Activated CD4-positive, alpha-beta T cell treated with anti-CD3 and anti-CD28 coated beads, Interleukin-2, amount 10 ng/mL, durations not matched to agents 7 days and 5 days (primary cell): Measurements from ENCODE around the gene DNMT3B. TPM values are rescaled to one million over a fixed set of nuclear protein-coding genes. Genes with fewer than 3 reads are reported as not detected.

Source experiments
- CTCF ChIA-PET: fragments of 350-600 bp; sonication (Branson Sonifier 250); formaldehyde crosslinking; loops from one replicate; lab custom pipeline; 2021; ENCODE audit warnings: antibody characterized with exemption; lab: Charles Lee
- POLR2A ChIA-PET: fragments of 350-600 bp; sonication (Branson Sonifier 250); formaldehyde crosslinking; loops from one replicate; lab custom pipeline; 2021; ENCODE audit warnings: antibody characterized with exemption; lab: Charles Lee
- DNase-seq: peaks from one replicate; pipeline ENCODE4 v3.0.0-alpha.2; 2020
- H3K27ac Mint-ChIP-seq: one replicate; pipeline ENCODE4 v1.8.0; 2021; ENCODE audit warnings: mild to moderate bottlenecking, moderate library complexity, mixed read lengths
- H3K27me3 Mint-ChIP-seq: one replicate; pipeline ENCODE4 v1.8.0; 2021; ENCODE audit warnings: mixed read lengths
- H3K36me3 Mint-ChIP-seq: one replicate; pipeline ENCODE4 v1.8.0; 2021; ENCODE audit warnings: low read depth, mixed read lengths
- H3K4me1 Mint-ChIP-seq: one replicate; pipeline ENCODE4 v1.8.0; 2021; ENCODE audit warnings: mixed read lengths
- H3K4me3 Mint-ChIP-seq: one replicate; pipeline ENCODE4 v1.8.0; 2021; ENCODE audit warnings: mild to moderate bottlenecking, moderate library complexity, mixed read lengths
- H3K9me3 Mint-ChIP-seq: one replicate; pipeline ENCODE4 v1.8.0; 2021; ENCODE audit warnings: mixed read lengths
- total RNA-seq, 2 experiments: library from RNA; stranded (reverse); gene quantifications; one replicate each; pipeline ENCODE4 v1.2.3, GENCODE V29; 2021

The DNMT3B gene
- total RNA-seq, 2 experiments from 2014 or later = 3.7 to 4.1 TPM

GRCh38 chr20:32798046-32798981, 36.1 kb downstream of the DNMT3B start:
- Mint-ChIP-seq H3K4me3 (no peak overlapping the region), H3K4me1 (peaks cover 16% of the 10 kb centered on the region), H3K27ac (no peak overlapping the region), H3K9me3 (no peaks in the 10 kb centered on the region), H3K36me3 (peaks cover under 1% of the 10 kb centered on the region), H3K27me3 (no peaks in the 10 kb centered on the region)
- DNase-seq = no peak
- ChIA-PET CTCF (interaction anchor here (0.5 to 1.5 kb wide), 8 partner anchors 9 to 506 kb away, joined by 3 to 6 read pairs (median 3); partner anchors contain the start of genes C20orf203 and MAPRE1), POLR2A (no interaction called here)

- no peaks in the 10 kb centered on the region for H3K9me3 Mint-ChIP-seq
- H3K36me3 Mint-ChIP-seq = peaks cover 2% of the 10 kb centered on the region
- no peak for DNase-seq
- H3K27ac Mint-ChIP-seq = no peak overlapping the region
- POLR2A ChIA-PET = no interaction called here
- CTCF ChIA-PET = interaction anchor here (1.2 to 1.4 kb wide), 3 partner anchors 13 to 129 kb away, joined by 3 to 7 read pairs (median 4); partner anchors contain the start of gene C20orf203
- no peaks in the 10 kb centered on the region for H3K4me1 Mint-ChIP-seq
- no peak overlapping the region for H3K4me3 Mint-ChIP-seq
- H3K27me3 Mint-ChIP-seq = no peaks in the 10 kb centered on the region
These were observed 40.9 kb downstream of the DNMT3B start for GRCh38 chr20:32803092-32803491.

- Mint-ChIP-seq H3K4me3 (no peak overlapping the region), H3K27ac (no peak overlapping the region), H3K9me3 (no peaks in the 10 kb centered on the region), H3K36me3 (peaks cover 2% of the 10 kb centered on the region), H3K4me1 (no peaks in the 10 kb centered on the region), H3K27me3 (no peaks in the 10 kb centered on the region)
- DNase-seq = no peak
- CTCF ChIA-PET = interaction anchor here (1.0 to 1.1 kb wide), 2 partner anchors 8 to 232 kb away, joined by 3 to 4 read pairs; no protein-coding TSS in a partner anchor
- POLR2A ChIA-PET = no interaction called here
These were observed 42.0 kb downstream of the DNMT3B start for GRCh38 chr20:32804022-32804715.

GRCh38 chr20:32804817-32805216, 42.6 kb downstream of the DNMT3B start:
- Mint-ChIP-seq H3K4me3 (no peak overlapping the region), H3K27me3 (no peaks in the 10 kb centered on the region), H3K9me3 (no peaks in the 10 kb centered on the region), H3K4me1 (no peaks in the 10 kb centered on the region), H3K36me3 (peaks cover 2% of the 10 kb centered on the region), H3K27ac (no peak overlapping the region)
- DNase-seq = no peak
- ChIA-PET CTCF (interaction anchor here (1.1 kb wide), 1 partner anchor 9 kb away, joined by 4 read pairs; no protein-coding TSS in a partner anchor), POLR2A (no interaction called here)

- Mint-ChIP-seq H3K27me3 (no peaks in the 10 kb centered on the region), H3K27ac (no peak overlapping the region), H3K4me3 (no peak overlapping the region), H3K4me1 (no peaks in the 10 kb centered on the region), H3K9me3 (no peaks in the 10 kb centered on the region), H3K36me3 (peaks cover 2% of the 10 kb centered on the region)
- DNase-seq = no peak
- ChIA-PET CTCF (no interaction called here), POLR2A (no interaction called here)
These were observed 43.5 kb downstream of the DNMT3B start for GRCh38 chr20:32805721-32806120.

- Mint-ChIP-seq H3K27me3 (no peaks in the 10 kb centered on the region), H3K9me3 (no peaks in the 10 kb centered on the region), H3K4me1 (no peaks in the 10 kb centered on the region), H3K4me3 (no peak overlapping the region), H3K27ac (no peak overlapping the region), H3K36me3 (peaks cover 2% of the 10 kb centered on the region)
- POLR2A ChIA-PET = no interaction called here
- DNase-seq = no peak
- CTCF ChIA-PET = interaction anchor here (0.5 to 0.6 kb wide), 2 partner anchors 112 to 271 kb away, joined by 3 read pairs; no protein-coding TSS in a partner anchor
These were observed 44.2 kb downstream of the DNMT3B start for GRCh38 chr20:32806356-32806755.

- Mint-ChIP-seq H3K36me3 (peaks cover 2% of the 10 kb centered on the region), H3K27ac (no peak overlapping the region), H3K4me3 (no peak overlapping the region), H3K9me3 (no peaks in the 10 kb centered on the region), H3K27me3 (no peaks in the 10 kb centered on the region), H3K4me1 (no peaks in the 10 kb centered on the region)
- CTCF ChIA-PET = no interaction called here
- POLR2A ChIA-PET = no interaction called here
- DNase-seq = no peak
These were observed 45.5 kb downstream of the DNMT3B start for GRCh38 chr20:32807706-32808105.

- CTCF ChIA-PET = no interaction called here
- no peak overlapping the region for H3K27ac Mint-ChIP-seq
- DNase-seq = no peak
- POLR2A ChIA-PET = no interaction called here
- H3K36me3 Mint-ChIP-seq = peaks cover 1% of the 10 kb centered on the region
- no peaks in the 10 kb centered on the region for H3K27me3 Mint-ChIP-seq
- H3K4me3 Mint-ChIP-seq = no peak overlapping the region
- H3K4me1 Mint-ChIP-seq = no peaks in the 10 kb centered on the region
- no peaks in the 10 kb centered on the region for H3K9me3 Mint-ChIP-seq
These were observed 46.3 kb downstream of the DNMT3B start for GRCh38 chr20:32808438-32808837.

GRCh38 chr20:32809907-32810306, 47.7 kb downstream of the DNMT3B start:
- no peaks in the 10 kb centered on the region for H3K9me3 Mint-ChIP-seq
- no peak overlapping the region for H3K4me3 Mint-ChIP-seq
- CTCF ChIA-PET = interaction anchor here (0.6 to 1.8 kb wide), 6 partner anchors 11 to 158 kb away, joined by 3 to 6 read pairs (median 3); partner anchors contain the start of gene C20orf203
- DNase-seq = no peak
- H3K27me3 Mint-ChIP-seq = no peaks in the 10 kb centered on the region
- POLR2A ChIA-PET = no interaction called here
- no peaks in the 10 kb centered on the region for H3K4me1 Mint-ChIP-seq
- no peaks in the 10 kb centered on the region for H3K36me3 Mint-ChIP-seq
- H3K27ac Mint-ChIP-seq = no peak overlapping the region

- DNase-seq = no peak
- POLR2A ChIA-PET = interaction anchor here (0.6 kb wide), 1 partner anchor 241 kb away, joined by 3 read pairs; no protein-coding TSS in a partner anchor
- H3K9me3 Mint-ChIP-seq = no peaks in the 10 kb centered on the region
- CTCF ChIA-PET = interaction anchor here (0.8 to 1.8 kb wide), 2 partner anchors 56 to 175 kb away, joined by 3 to 4 read pairs; no protein-coding TSS in a partner anchor
- no peak overlapping the region for H3K4me3 Mint-ChIP-seq
- H3K4me1 Mint-ChIP-seq = no peaks in the 10 kb centered on the region
- H3K27me3 Mint-ChIP-seq = no peaks in the 10 kb centered on the region
- H3K27ac Mint-ChIP-seq = no peak overlapping the region
- no peaks in the 10 kb centered on the region for H3K36me3 Mint-ChIP-seq
These were observed 48.8 kb downstream of the DNMT3B start for GRCh38 chr20:32810941-32811340.

- CTCF ChIA-PET = interaction anchor here (0.8 to 1.3 kb wide), 2 partner anchors 22 to 174 kb away, joined by 3 to 6 read pairs; no protein-coding TSS in a partner anchor
- Mint-ChIP-seq H3K9me3 (no peaks in the 10 kb centered on the region), H3K27me3 (no peaks in the 10 kb centered on the region), H3K4me1 (no peaks in the 10 kb centered on the region), H3K36me3 (no peaks in the 10 kb centered on the region), H3K27ac (no peak overlapping the region), H3K4me3 (no peak overlapping the region)
- POLR2A ChIA-PET = no interaction called here
- DNase-seq = no peak
These were observed 49.7 kb downstream of the DNMT3B start for GRCh38 chr20:32811886-32812285.

- peaks cover 18% of the 10 kb centered on the region for H3K36me3 Mint-ChIP-seq
These were observed 58.0 kb downstream of the DNMT3B start for GRCh38 chr20:32819992-32820697.

More at GRCh38 chr20:32819992-32820697, 58.0 kb downstream of the DNMT3B start:
- Mint-ChIP-seq H3K4me1 (peaks cover 39% of the 10 kb centered on the region), H3K27ac (peak overlapping the region; percentile 98), H3K4me3 (peak overlapping the region; percentile 96), H3K27me3 (no peaks in the 10 kb centered on the region), H3K9me3 (no peaks in the 10 kb centered on the region)
- ChIA-PET CTCF (interaction anchor here (0.6 to 1.7 kb wide), 11 partner anchors 10 to 1606 kb away, joined by 3 to 8 read pairs (median 4); no protein-coding TSS in a partner anchor), POLR2A (interaction anchor here (0.6 kb wide), 1 partner anchor 53 kb away, joined by 3 read pairs; no protein-coding TSS in a partner anchor)
- peak; percentile 70 for DNase-seq
